K562 (cell line): ENCODE results near the gene CALML3.

ENCODE experiments used
- BACH1 ChIP-seq: fragments of 200-800 bp; sonication (Bioruptor generic); IDR thresholded peaks from 2 replicates; pipeline ENCODE4 v1.6.1; 2016; ENCODE audit warnings: missing genetic modification characterization, missing compliant biosample characterization
- CCAR2 ChIP-seq: fragments of 200-400 bp; formaldehyde crosslinking; IDR thresholded peaks from 2 replicates; pipeline ENCODE4 v1.6.1; 2017; ENCODE audit warnings: mild to moderate bottlenecking, low read depth, low read length
- EHMT2 ChIP-seq: fragments of 450-650 bp; IDR thresholded peaks from 2 replicates; pipeline ENCODE4 v1.6.1; 2018; ENCODE audit warnings: antibody characterized with exemption
- EZH2 ChIP-seq: IDR thresholded peaks from 2 replicates; pipeline ENCODE4 v1.6.1; 2012; ENCODE audit warnings: low read depth, mild to moderate bottlenecking, inconsistent platforms, low read length, borderline replicate concordance
- PHB ChIP-seq: fragments of 250-450 bp; sonication (Bioruptor Pico); IDR thresholded peaks from 2 replicates; pipeline ENCODE4 v1.5.0; 2021
- TCFL5 ChIP-seq: fragments of 250-450 bp; sonication (Bioruptor Pico); conservative IDR thresholded peaks from 2 replicates; pipeline ENCODE4 v1.6.1; 2021; ENCODE audit warnings: mild to moderate bottlenecking, moderate library complexity, matching md5 sums
- ZFX ChIP-seq: sonication (generic); formaldehyde crosslinking; IDR thresholded peaks from 2 replicates; pipeline ENCODE4 v1.8.0; 2022; ENCODE audit warnings: mild to moderate bottlenecking, missing genetic modification reagents, moderate library complexity
- ZNF274 ChIP-seq: IDR thresholded peaks from 2 replicates; pipeline ENCODE4 v1.6.1; 2011; ENCODE audit warnings: low read depth, mild to moderate bottlenecking, low read length, moderate library complexity, borderline replicate concordance
- TF ChIP-seq, protein P1 (sequence below), 2 experiments: fragments of 450-650 bp in 1 of 2; sonication (generic) in 1 of 2; formaldehyde crosslinking in 1 of 2; IDR thresholded peaks in 1 of 2; conservative IDR thresholded peaks in 1 of 2; 2 replicates each; pipeline versions ENCODE4 v1.6.1 to v1.8.1; 2016 to 2023; ENCODE audit warnings: mild to moderate bottlenecking in 2 of 2, moderate library complexity in 2 of 2, inconsistent platforms in 1 of 2, missing genetic modification reagents in 1 of 2

DNA sequence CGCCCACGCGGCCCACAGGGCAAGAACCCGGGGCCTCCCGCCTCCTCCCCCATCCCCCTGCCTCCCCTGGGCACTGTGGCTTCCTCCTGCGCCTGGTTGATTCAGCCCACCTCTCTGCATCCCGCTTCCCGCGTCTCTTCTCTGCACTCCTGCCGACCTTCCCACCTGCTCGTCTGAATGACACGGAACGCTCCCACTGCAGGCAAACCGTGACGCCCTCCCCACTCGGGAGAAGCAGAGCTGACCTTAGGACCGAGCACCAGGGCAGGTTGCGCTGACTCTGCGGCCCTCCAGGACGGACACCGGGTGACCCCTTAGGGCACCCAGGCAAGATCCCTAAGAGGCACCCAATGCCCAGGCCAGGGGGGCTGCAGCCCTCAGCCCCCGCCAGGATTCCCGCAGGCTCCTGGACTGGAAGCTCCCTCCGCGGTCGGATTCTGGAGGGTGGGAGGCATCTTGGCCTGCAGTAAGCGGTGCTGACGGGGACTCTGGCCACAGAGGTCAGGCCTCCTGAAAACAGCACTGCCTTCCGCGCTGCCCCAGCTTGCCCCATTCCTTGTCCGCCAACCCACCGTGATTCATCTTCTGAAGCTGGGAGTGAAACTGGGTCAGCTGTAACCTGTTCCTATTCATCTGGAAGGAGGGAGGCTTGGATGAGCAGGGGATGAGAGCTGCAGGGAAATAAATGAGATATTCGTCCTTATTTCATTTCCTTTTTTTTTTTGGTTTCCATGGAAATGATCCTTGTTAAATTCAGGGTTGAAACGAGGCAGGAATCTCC, 990 bp downstream of the CALML3 start:
- no peak for TF ChIP-seq BACH1
- TF ChIP-seq ZNF274: no peak
- TF ChIP-seq, protein P1, sequence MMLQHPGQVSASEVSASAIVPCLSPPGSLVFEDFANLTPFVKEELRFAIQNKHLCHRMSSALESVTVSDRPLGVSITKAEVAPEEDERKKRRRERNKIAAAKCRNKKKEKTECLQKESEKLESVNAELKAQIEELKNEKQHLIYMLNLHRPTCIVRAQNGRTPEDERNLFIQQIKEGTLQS (IDR thresholded peaks at IDR 0.05): no peak
- TF ChIP-seq, protein P1 (CRISPR knock-in tag; conservative IDR thresholded peaks at IDR 0.05): no peak
- TF ChIP-seq TCFL5 (CRISPR knock-in tag): no peak
- TF ChIP-seq EHMT2: no peak
- TF ChIP-seq ZFX (CRISPR knock-in tag): no peak
- TF ChIP-seq PHB (CRISPR knock-in tag): no peak
- no peak for TF ChIP-seq CCAR2
- no peak for TF ChIP-seq EZH2
